Measurements from ENCODE around the gene PLA2G2D.
A peak's percentile ranks its signal among the peaks of the same experiment; 100 is the strongest.

DNA sequence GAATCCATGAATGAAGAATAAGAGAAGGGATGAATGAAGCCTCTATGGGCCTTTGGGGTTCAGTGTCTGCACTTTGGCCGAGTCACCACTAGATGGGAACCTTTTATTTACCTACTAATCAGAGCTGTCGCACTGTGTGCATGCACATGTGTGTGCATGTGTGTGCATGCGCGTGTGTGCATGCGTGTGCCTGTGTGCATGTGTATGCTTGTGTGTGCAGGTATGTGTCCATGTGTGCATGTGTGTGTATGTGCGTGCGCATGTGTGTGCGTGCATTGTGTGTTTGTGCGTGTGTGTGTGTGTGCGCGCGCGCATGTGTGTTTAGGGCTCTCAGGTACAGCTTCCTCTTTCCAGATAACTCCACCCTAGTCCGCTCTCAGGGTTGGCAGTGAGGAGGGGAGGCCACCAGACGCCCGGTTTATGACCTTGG lies 46.2 kb upstream of the PLA2G2D start:
- TF ChIP-seq, protein P1, sequence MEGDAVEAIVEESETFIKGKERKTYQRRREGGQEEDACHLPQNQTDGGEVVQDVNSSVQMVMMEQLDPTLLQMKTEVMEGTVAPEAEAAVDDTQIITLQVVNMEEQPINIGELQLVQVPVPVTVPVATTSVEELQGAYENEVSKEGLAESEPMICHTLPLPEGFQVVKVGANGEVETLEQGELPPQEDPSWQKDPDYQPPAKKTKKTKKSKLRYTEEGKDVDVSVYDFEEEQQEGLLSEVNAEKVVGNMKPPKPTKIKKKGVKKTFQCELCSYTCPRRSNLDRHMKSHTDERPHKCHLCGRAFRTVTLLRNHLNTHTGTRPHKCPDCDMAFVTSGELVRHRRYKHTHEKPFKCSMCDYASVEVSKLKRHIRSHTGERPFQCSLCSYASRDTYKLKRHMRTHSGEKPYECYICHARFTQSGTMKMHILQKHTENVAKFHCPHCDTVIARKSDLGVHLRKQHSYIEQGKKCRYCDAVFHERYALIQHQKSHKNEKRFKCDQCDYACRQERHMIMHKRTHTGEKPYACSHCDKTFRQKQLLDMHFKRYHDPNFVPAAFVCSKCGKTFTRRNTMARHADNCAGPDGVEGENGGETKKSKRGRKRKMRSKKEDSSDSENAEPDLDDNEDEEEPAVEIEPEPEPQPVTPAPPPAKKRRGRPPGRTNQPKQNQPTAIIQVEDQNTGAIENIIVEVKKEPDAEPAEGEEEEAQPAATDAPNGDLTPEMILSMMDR (IDR thresholded peaks at IDR 0.05; ENCODE audit: low read depth, low read length, missing input control): peak; percentile 47
- TF ChIP-seq, protein P2, sequence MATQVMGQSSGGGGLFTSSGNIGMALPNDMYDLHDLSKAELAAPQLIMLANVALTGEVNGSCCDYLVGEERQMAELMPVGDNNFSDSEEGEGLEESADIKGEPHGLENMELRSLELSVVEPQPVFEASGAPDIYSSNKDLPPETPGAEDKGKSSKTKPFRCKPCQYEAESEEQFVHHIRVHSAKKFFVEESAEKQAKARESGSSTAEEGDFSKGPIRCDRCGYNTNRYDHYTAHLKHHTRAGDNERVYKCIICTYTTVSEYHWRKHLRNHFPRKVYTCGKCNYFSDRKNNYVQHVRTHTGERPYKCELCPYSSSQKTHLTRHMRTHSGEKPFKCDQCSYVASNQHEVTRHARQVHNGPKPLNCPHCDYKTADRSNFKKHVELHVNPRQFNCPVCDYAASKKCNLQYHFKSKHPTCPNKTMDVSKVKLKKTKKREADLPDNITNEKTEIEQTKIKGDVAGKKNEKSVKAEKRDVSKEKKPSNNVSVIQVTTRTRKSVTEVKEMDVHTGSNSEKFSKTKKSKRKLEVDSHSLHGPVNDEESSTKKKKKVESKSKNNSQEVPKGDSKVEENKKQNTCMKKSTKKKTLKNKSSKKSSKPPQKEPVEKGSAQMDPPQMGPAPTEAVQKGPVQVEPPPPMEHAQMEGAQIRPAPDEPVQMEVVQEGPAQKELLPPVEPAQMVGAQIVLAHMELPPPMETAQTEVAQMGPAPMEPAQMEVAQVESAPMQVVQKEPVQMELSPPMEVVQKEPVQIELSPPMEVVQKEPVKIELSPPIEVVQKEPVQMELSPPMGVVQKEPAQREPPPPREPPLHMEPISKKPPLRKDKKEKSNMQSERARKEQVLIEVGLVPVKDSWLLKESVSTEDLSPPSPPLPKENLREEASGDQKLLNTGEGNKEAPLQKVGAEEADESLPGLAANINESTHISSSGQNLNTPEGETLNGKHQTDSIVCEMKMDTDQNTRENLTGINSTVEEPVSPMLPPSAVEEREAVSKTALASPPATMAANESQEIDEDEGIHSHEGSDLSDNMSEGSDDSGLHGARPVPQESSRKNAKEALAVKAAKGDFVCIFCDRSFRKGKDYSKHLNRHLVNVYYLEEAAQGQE (IDR thresholded peaks at IDR 0.05): no peak
- no peak for TF ChIP-seq TAF1 (conservative IDR thresholded peaks at IDR 0.05)
- TF ChIP-seq JUND (IDR thresholded peaks at IDR 0.05): no peak
- TF ChIP-seq HNF4A (conservative IDR thresholded peaks at IDR 0.05): no peak
- TF ChIP-seq, protein P3, sequence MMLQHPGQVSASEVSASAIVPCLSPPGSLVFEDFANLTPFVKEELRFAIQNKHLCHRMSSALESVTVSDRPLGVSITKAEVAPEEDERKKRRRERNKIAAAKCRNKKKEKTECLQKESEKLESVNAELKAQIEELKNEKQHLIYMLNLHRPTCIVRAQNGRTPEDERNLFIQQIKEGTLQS (IDR thresholded peaks at IDR 0.05): no peak
- TF ChIP-seq, protein P4, sequence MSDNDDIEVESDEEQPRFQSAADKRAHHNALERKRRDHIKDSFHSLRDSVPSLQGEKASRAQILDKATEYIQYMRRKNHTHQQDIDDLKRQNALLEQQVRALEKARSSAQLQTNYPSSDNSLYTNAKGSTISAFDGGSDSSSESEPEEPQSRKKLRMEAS (IDR thresholded peaks at IDR 0.05): no peak
- TF ChIP-seq SP1 (IDR thresholded peaks at IDR 0.05): no peak
- TF ChIP-seq YY1 (IDR thresholded peaks at IDR 0.05): no peak

Data from liver (tissue), 3 donors.